ENCODE data around the gene CD1E.
"Not testable (repeated sequence)": the region's sequence is repeated elsewhere in the genome, so short reads cannot be mapped to it uniquely, and the experiment has no call there.

CD1E gene

GRCh38 chr1:158334526-158335212 lies 19.0 kb upstream of the CD1E start:
- no peak for TF ChIP-seq CTCF (IDR thresholded peaks at IDR 0.05; ENCODE audit: low read depth, low read length)
- DNase-seq (ENCODE audit: extremely low read depth, low read depth): no peak

DNA sequence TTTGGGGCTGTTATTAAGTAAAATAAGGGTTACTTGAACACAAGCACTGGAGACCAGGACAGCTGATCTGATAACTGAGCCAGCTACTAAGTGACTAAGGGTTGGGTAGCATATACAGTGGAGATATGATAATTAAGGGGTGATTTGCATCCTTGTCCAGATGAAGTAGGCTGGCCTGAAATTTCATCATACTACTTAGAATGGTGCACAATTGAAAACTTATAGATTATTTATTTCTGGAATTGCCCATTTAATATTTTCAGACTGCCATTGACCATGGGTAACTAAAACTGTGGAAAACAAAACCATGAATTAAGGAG lies 18.5 kb upstream of the CD1E start:
- no peak for TF ChIP-seq CTCF (IDR thresholded peaks at IDR 0.05; ENCODE audit: low read depth, low read length)
- no peak for DNase-seq (ENCODE audit: extremely low read depth, low read depth)

GRCh38 chr1:158336413-158336812 lies 17.3 kb upstream of the CD1E start:
- DNase-seq (ENCODE audit: extremely low read depth, low read depth): not testable (repeated sequence)

GRCh38 chr1:158348946-158349345 lies 4.7 kb upstream of the CD1E start:
- DNase-seq (ENCODE audit: extremely low read depth, low read depth): not testable (repeated sequence)

DNA sequence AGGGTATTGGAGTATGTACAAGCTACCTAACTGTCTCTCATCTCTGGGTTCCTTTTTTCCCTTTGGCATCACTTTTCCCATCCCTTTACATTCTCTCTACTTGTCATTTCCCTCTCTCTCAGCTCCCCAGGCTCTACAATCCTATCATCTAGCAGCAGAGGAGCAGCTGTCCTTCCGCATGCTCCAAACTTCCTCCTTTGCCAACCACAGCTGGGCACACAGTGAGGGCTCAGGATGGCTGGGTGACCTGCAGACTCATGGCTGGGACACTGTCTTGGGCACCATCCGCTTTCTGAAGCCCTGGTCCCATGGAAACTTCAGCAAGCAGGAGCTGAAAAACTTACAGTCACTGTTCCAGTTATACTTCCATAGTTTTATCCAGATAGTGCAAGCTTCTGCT lies 561 bp downstream of the CD1E start:
- DNase-seq (ENCODE audit: extremely low read depth, low read depth): no peak
- no peak for TF ChIP-seq CTCF (IDR thresholded peaks at IDR 0.05; ENCODE audit: low read depth, low read length)

DNA sequence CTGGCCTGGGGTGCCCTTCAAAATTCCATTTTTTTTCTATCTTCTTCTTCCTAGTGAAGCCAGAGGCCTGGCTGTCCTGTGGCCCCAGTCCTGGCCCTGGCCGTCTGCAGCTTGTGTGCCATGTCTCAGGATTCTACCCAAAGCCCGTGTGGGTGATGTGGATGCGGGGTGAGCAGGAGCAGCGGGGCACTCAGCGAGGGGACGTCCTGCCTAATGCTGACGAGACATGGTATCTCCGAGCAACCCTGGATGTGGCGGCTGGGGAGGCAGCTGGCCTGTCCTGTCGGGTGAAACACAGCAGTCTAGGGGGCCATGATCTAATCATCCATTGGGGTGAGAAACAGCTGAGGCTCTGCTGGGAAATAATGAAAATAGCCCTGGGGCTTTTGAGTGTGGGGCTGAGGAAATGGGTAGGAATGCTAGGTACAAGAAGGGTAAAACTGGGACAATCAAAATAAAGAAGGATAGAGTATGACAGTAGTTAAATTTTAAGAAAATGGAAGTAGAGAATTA lies 2.1 kb downstream of the CD1E start:
- no peak for TF ChIP-seq CTCF (IDR thresholded peaks at IDR 0.05; ENCODE audit: low read depth, low read length)
- DNase-seq (ENCODE audit: extremely low read depth, low read depth): no peak

- no peak for DNase-seq (ENCODE audit: extremely low read depth, low read depth)
- no peak for TF ChIP-seq CTCF (IDR thresholded peaks at IDR 0.05; ENCODE audit: low read depth, low read length)
Observed at GRCh38 chr1:158356616-158357015, 2.9 kb downstream of the CD1E start.

DNA sequence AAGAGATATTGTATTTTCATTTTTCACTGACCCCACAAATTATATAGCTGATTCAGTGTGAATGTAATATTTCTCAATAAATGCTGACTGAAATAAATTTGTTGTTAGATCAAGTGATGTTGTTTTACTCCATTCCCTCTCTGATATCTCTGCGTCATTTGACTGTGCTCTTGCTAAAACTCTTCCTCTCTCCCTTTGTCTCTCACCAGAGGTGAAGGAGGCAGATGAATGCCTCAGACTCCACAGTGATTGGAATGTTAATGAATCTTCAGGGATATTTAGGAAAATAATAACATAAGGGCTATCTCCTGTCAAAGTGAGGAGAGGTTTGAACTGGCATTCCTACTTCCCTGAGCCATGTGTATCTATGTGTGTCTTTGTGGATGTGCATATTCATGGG lies 3.7 kb downstream of the CD1E start:
- DNase-seq (ENCODE audit: extremely low read depth, low read depth): no peak
- no peak for TF ChIP-seq CTCF (IDR thresholded peaks at IDR 0.05; ENCODE audit: low read depth, low read length)

All from AG09319 (cell line).